Kidney epithelial cell (primary cell): ENCODE measurements around the gene PPP1R3G. TPM values are rescaled to one million over a fixed set of nuclear protein-coding genes. Genes with fewer than 3 reads are reported as not detected.

Experiments used
- DNase-seq: peaks from one replicate; pipeline ENCODE4 v3.0.0-alpha.2; 2010; ENCODE audit warnings: low read depth
- H3K27me3 ChIP-seq: 2 replicates; pipeline ENCODE4 v1.6.0; 2011; ENCODE audit warnings: low read length; ENCODE audit not compliant: control insufficient read depth, insufficient read depth
- H3K36me3 ChIP-seq: 2 replicates; pipeline ENCODE4 v1.5.1; 2011; ENCODE audit warnings: low read length; ENCODE audit not compliant: control insufficient read depth, insufficient read depth
- H3K4me3 ChIP-seq: 2 replicates; pipeline ENCODE4 v1.5.1; 2011; ENCODE audit warnings: low read depth, mild to moderate bottlenecking, control low read depth, low read length
- total RNA-seq: library from RNA; depleted of rRNA; stranded (reverse); fragments of >200 nt; gene quantifications from 2 replicates; pipeline ENCODE4 v1.2.3, GENCODE V29; 2015
- TF ChIP-seq, protein P1 (sequence below): IDR thresholded peaks from 2 replicates; pipeline ENCODE4 v1.5.1; 2011; ENCODE audit warnings: mild to moderate bottlenecking, moderate library complexity, low read length, control low read depth, inconsistent platforms; ENCODE audit not compliant: insufficient read depth, poor library complexity, severe bottlenecking

Gene PPP1R3G
- 0.96 and 2.1 TPM in 2 replicates for total RNA-seq

DNA sequence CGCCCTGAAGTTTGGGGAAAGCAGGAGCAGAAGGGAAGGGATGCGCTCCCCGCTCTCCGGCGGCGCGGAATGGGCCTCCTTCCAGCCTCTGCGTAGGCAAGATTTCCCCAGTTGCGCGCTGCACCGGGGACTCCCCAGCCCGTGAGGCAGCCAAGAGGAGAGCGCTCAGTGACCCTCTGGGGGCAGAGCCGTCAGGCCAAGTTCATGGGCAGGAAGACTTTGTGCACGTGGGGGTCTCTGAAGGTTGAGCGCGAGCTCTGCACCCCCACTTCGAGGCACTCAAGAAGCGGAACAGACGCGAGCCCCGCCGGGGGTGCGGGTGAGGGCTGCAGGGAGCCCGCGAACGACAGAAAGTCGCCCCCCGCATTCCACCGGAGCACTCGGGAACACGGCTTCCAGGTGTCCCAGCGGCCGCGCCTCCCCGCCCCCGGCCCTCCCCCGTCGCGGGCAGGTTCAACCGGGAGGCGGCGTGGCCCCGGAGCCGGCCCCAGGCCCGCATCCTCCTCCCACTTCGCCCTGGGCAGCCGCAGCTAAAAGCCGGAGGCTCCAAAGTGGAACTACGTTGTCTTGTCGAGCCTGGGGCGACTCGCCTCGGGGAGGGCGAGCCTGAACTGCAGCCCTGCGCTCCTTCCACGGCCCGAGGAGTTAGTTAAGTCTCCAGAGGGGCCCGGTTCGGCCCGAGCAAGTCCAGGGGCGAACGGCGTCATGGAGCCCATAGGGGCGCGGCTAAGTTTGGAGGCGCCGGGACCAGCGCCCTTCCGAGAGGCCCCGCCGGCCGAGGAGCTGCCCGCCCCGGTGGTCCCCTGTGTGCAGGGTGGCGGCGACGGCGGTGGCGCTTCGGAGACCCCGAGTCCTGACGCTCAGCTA, at the start of gene PPP1R3G:
Gene PPP1R3G, plus strand, starts transcription at position 561 of the 867 bp plus-strand sequence. Its CDS starts 145 bp downstream, at position 706.
- Histone ChIP-seq H3K36me3 (no peaks in the 10 kb centered on the region), H3K4me3 (peak within 1 kb of the TSS; percentile 42), H3K27me3 (peaks cover 9% of the 10 kb centered on the region)
- TF ChIP-seq, protein P1, sequence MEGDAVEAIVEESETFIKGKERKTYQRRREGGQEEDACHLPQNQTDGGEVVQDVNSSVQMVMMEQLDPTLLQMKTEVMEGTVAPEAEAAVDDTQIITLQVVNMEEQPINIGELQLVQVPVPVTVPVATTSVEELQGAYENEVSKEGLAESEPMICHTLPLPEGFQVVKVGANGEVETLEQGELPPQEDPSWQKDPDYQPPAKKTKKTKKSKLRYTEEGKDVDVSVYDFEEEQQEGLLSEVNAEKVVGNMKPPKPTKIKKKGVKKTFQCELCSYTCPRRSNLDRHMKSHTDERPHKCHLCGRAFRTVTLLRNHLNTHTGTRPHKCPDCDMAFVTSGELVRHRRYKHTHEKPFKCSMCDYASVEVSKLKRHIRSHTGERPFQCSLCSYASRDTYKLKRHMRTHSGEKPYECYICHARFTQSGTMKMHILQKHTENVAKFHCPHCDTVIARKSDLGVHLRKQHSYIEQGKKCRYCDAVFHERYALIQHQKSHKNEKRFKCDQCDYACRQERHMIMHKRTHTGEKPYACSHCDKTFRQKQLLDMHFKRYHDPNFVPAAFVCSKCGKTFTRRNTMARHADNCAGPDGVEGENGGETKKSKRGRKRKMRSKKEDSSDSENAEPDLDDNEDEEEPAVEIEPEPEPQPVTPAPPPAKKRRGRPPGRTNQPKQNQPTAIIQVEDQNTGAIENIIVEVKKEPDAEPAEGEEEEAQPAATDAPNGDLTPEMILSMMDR: no peak
- no peak for DNase-seq

DNA sequence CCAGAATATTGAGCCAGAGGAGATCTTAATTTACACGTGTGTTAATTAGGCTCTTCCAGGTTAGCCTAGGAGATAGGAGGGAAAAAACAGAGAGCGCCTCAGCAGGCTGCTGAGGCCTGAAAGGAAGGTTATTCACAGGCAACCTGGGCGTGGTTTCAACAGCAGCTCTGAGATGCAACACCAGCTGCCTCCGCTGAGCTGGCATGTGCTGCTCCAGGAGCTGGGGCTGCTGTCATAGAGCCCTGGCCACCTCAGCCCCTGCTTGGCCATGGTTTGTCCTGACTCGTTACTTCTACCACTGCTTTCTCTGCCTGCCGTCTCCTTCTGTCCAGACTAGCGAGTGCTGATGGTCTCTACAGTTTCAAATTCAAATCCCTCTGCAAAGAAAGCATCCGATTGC, 48.9 kb upstream of the PPP1R3G start:
- no peaks in the 10 kb centered on the region for H3K36me3 ChIP-seq
- TF ChIP-seq, protein P1: peak; percentile 12
- no peaks in the 10 kb centered on the region for H3K27me3 ChIP-seq
- no peak overlapping the region for H3K4me3 ChIP-seq
- no peak for DNase-seq

DNA sequence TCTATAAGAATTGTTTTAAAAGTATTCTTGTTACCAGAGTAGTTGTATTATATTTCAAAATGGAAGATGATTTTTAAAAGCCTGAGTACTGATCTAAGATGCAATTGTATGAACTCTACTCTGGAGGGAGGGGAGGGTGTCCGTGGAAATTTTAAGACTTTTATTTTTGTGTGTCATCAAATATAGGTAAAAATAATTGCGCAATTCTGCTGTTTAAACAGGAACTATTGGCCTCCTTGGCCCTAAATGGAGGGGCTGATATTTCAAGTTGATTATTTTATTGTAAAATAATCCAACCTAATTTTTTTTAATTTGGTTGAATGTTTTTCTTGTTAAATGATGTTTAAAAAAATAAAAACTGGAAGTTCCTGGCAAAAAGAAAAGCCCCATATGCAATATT, 43.2 kb upstream of the PPP1R3G start:
- H3K4me3 ChIP-seq: no peak overlapping the region
- TF ChIP-seq, protein P1: no peak
- DNase-seq: no peak
- no peaks in the 10 kb centered on the region for H3K27me3 ChIP-seq
- no peaks in the 10 kb centered on the region for H3K36me3 ChIP-seq

DNA sequence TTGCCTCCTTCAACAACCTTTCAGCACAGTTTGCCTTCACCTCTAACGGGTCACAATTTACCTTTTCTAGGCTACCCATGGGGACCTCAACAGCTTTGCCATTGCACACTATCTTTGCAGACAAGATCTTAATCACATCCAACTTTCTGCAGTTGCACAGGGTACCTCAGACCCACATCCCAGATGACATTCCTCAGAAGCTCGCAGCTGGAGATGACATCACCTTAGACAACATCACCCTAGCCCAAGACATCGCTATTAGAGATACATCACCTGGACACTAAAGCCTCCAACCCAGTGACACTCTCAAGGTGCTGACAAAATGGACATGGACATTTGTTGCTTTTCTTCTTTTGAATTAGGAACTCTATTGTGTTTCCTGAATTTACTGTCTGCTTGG, 42.7 kb upstream of the PPP1R3G start:
- TF ChIP-seq, protein P1: no peak
- H3K27me3 ChIP-seq: no peaks in the 10 kb centered on the region
- no peaks in the 10 kb centered on the region for H3K36me3 ChIP-seq
- no peak for DNase-seq
- no peak overlapping the region for H3K4me3 ChIP-seq

DNA sequence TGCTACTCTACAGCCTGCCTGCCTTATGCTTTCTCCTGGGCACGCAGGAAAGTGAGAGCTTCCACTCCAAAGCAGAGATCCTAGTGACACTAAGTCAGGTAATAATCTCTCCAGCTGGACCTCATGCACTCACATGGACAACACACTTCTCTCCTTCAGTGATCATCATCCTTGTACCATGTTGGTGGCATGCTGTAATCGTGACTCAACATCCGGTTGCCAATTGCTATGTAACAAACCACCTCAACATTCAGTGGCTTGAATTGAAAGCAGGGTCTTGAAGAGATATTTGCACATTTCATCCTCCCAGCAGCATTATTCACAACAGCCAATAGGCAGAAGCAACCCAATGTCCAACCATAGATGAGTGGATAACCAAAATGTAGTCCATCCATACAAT, 40.3 kb upstream of the PPP1R3G start:
- H3K36me3 ChIP-seq: no peaks in the 10 kb centered on the region
- H3K4me3 ChIP-seq: no peak overlapping the region
- no peaks in the 10 kb centered on the region for H3K27me3 ChIP-seq
- TF ChIP-seq, protein P1: no peak
- no peak for DNase-seq
